ENCODE measurements around the gene SULT2B1.
"Not testable (repeated sequence)": the region's sequence is repeated elsewhere in the genome, so short reads cannot be mapped to it uniquely, and the experiment has no call there.

Gene SULT2B1

DNA sequence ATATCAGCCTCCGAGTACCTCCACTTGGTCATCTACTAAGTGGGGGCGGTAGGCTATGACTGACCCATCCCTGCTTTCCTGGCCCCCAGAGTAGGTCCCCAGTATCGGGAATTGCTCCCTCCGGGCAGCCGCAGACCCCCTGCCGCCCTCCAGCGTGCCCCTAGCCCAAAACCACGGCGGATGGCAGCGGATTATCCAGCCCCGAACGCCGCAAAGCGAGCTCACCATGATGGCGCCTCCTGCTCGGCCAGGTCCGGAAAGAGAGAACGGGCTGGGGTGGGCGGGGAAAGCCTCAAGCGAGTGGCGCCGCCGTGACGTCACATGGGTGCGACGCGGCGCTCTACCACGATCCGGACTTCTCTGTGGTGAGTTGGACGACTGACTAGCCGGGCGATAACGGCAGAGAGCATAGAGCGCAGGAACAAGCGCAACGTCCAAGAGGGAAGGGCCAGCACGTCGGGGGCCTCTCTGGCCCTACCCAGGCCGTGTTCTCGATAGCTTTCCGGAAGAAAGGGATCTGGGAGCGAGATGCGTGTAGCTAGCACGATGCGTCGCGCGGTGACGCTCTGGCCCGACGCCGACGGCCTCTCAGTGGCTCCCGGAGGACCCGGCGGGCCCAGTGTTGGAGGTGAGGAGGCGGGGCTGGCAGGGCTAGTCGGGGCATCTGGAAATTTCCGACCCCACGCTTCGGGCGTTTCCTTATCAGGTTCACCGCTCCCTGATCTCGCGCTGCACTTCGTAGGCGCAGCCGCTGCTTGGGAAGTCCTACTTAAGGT, 67.1 kb downstream of the SULT2B1 start, which contains the start of the genes RPL18 and SPHK2:
Gene RPL18 (minus strand): TSS at position 263 of the 776 bp plus-strand sequence. CDS start 35 bp downstream, at position 228.
Gene SPHK2 (plus strand): TSS at position 591 of the 776 bp plus-strand sequence. CDS start 1,009 bp downstream, outside the sequence.
- DNase-seq (ENCODE audit: low read depth): peak; percentile 100

DNA sequence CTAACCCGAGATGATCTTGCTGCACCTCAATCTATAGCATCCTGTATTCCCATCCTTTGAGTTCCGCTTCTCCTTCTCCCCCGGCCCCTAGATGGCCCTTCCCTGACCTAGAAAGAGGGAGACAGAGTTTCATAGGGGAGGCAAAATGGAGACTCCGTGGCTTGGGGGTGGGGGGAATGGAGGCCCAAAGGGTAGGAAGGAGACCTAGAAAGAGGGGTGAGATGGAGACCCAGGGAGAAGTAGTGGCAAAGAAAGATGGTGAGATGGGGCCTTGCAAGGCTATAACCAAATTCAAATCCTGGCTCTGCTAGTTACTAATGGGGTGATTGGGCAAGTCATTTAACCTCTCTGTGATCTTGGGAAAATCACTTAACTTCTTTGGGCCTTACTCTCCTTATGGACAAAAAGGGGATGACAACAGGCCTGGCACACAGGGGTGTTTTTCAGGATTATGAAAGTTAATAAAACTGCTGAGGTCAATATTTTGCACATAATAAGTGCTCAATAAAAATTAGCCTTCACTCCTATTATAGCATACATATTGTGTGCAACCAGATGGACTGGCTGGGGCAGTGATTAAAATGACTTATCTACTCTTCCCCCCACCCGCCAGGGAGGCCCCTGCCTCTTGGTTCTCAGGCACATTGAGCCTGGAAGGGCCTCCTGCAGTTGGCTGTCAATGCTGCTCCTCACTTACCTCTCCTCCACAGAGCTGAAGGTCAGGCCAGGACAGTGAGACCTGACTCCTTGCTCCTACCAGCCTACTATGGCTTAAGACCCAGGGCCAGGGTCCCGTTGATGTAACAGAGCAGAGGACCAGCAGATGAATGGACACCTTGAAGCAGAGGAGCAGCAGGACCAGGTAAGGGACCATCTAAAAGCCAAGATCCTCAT, 68.0 kb downstream of the SULT2B1 start:
- peak; percentile 46 for DNase-seq (ENCODE audit: low read depth)

DNA sequence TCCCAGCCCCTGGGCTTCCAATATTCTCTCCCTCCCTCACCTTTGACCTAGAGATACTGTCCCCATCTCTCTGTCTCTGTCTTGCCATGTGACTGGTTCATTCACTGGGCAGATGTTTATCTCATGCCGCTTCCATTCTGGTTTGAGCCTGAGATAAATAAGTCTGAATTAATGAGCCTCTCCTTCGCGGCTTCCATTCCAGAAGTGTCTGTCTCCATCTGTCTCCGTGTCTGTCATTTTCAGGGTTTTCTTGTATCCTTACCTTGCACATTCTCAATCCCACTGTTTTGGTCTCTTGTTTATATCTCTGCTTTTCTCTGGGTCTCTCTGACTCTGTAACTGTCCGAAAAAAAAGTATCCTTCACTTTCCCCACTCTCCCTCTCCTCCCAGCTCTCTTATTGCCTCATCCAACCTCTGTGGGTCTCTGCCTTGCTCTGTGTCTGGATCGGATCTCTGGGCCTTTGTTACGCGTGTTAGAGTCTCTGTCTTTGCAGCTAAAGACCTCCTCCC, 71.6 kb downstream of the SULT2B1 start:
- no peak for DNase-seq (ENCODE audit: low read depth)

DNA sequence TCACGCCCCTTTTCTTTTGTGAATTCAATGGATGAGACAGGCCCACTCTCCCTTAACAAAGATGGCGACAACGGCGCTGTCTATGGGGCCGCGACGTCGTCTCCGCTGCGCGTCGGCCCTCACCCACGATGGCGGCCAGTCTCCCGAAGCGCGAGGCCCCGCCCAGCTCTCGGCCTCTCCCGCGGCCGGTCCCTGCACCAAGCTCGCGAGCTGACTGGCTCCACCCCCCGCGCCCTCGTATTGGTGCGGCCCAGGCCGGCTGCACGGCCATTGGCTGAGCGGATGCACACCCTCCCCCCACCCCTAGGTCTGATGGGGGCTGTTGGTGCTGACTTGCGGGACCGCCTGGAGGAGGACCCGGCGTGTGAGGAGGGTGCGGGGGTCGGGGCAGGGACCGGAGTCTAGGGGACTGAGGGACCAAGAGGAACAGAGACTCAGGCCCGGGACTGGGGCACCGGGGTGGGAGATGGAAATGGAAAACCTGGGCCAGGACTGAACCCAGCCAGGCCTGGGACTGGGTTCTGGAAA, 72.2 kb downstream of the SULT2B1 start:
- peak; percentile 96 for DNase-seq (ENCODE audit: low read depth)

DNA sequence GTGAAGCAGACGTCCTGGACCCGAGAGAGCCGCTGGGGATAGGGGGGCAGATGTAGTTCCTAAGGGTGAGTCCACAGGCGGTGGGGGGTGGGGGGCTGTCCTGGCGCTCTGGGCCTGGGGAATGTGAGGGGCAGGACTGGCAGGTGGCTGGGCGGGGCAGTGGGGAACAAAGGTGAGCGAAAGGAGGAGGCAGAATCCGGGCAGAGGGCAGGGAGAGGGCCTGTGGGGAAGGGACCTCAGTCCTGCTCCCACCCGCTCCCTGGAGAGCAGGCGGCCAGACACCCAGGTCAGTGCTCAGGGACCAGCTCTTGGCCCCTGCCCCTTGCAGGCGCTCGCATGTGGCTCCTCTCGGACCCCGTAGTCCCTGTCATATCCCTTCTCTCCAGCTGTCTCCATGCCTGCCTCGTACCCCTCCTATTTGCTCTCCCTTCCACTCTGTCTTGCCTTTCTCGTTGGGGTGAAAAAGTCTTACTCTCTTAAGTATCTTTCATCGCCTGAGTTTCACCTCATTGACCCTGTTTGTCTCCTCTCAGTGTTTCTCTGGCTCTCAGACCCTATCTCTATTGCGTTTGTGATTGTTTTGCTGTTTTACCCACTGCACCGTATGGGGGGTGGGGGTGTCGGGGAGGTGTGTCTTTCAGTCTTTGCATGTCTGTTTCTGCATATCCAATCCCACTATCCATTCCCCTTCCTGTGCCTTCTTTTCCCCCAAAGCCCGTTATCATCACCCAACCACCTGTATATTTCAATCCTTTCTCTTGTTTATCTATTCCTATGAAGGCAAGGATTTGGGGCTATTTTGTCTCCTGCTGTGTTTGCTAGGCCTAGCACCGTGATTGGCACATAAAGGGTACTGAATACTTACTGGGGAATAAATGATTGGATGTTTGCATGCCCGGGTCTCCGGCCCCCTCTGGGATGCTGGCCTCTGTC, 73.1 kb downstream of the SULT2B1 start:
- DNase-seq (ENCODE audit: low read depth): no peak

DNA sequence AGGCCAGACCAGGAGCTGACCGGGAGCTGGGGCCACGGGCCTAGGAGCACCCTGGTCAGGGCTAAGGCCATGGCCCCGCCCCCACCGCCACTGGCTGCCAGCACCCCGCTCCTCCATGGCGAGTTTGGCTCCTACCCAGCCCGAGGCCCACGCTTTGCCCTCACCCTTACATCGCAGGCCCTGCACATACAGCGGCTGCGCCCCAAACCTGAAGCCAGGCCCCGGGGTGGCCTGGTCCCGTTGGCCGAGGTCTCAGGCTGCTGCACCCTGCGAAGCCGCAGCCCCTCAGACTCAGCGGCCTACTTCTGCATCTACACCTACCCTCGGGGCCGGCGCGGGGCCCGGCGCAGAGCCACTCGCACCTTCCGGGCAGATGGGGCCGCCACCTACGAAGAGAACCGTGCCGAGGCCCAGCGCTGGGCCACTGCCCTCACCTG, 73.9 kb downstream of the SULT2B1 start:
- DNase-seq (ENCODE audit: low read depth): no peak

DNA sequence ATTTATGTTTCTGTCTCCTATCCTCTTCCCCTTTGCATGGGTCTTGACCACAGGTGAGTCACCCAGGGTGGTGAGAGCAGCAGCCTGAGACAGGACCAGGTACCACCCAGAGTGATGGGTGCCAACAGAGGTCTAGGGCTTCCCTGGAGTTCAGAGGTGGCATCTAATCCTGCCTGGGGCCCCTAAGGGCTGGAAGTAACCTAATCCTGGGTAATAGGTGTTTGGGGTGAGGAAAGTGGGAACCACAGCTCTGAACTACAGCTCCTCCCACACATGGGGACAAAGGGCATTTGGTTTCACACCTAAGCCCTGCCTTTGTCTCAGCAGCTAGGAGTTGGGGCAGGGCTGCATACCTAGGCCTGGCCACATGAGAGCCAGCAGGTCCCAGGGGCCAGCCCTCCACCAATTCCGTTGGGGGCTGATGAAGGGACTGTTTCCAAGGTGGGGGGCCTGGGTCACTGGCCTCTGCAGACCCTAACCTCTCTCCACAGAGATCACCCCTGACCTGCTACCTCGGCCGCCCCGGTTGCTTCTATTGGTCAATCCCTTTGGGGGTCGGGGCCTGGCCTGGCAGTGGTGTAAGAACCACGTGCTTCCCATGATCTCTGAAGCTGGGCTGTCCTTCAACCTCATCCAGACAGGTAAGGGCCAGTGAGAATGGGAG, 75.4 kb downstream of the SULT2B1 start:
- peak; percentile 48 for DNase-seq (ENCODE audit: low read depth)

DNA sequence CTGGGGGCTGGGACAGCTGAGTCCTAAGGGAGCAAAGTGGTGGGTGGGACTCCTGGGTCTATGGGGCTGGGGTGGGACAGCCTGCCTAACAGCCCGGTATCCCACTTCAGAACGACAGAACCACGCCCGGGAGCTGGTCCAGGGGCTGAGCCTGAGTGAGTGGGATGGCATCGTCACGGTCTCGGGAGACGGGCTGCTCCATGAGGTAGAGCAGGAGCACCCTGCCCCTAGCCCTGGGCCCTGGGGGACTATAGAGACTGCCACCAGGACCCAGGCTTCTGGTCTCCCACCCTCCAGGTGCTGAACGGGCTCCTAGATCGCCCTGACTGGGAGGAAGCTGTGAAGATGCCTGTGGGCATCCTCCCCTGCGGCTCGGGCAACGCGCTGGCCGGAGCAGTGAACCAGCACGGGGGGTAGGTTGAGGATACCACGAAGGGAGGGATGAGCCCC, 75.9 kb downstream of the SULT2B1 start:
- DNase-seq (ENCODE audit: low read depth): no peak

DNA sequence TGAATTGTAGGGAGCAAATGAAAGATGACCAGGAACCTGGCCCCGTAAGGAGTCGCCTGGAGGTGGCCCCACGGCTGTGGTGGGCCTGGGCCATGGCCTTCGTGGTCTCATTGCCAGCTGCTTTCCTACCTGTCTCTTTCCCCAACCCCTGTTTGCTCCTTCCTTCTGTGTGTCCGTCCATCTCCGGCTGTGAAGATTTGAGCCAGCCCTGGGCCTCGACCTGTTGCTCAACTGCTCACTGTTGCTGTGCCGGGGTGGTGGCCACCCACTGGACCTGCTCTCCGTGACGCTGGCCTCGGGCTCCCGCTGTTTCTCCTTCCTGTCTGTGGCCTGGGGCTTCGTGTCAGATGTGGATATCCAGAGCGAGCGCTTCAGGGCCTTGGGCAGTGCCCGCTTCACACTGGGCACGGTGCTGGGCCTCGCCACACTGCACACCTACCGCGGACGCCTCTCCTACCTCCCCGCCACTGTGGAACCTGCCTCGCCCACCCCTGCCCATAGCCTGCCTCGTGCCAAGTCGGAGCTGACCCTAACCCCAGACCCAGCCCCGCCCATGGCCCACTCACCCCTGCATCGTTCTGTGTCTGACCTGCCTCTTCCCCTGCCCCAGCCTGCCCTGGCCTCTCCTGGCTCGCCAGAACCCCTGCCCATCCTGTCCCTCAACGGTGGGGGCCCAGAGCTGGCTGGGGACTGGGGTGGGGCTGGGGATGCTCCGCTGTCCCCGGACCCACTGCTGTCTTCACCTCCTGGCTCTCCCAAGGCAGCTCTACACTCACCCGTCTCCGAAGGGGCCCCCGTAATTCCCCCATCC, 76.7 kb downstream of the SULT2B1 start:
- no peak for DNase-seq (ENCODE audit: low read depth)

DNA sequence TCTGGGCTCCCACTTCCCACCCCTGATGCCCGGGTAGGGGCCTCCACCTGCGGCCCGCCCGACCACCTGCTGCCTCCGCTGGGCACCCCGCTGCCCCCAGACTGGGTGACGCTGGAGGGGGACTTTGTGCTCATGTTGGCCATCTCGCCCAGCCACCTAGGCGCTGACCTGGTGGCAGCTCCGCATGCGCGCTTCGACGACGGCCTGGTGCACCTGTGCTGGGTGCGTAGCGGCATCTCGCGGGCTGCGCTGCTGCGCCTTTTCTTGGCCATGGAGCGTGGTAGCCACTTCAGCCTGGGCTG, 77.3 kb downstream of the SULT2B1 start:
- no peak for DNase-seq (ENCODE audit: low read depth)

DNA sequence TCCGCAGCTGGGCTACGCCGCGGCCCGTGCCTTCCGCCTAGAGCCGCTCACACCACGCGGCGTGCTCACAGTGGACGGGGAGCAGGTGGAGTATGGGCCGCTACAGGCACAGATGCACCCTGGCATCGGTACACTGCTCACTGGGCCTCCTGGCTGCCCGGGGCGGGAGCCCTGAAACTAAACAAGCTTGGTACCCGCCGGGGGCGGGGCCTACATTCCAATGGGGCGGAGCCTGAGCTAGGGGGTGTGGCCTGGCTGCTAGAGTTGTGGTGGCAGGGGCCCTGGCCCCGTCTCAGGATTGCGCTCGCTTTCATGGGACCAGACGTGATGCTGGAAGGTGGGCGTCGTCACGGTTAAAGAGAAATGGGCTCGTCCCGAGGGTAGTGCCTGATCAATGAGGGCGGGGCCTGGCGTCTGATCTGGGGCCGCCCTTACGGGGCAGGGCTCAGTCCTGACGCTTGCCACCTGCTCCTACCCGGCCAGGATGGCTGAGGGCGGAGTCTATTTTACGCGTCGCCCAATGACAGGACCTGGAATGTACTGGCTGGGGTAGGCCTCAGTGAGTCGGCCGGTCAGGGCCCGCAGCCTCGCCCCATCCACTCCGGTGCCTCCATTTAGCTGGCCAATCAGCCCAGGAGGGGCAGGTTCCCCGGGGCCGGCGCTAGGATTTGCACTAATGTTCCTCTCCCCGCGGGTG, 77.8 kb downstream of the SULT2B1 start:
- peak; percentile 77 for DNase-seq (ENCODE audit: low read depth)

DNA sequence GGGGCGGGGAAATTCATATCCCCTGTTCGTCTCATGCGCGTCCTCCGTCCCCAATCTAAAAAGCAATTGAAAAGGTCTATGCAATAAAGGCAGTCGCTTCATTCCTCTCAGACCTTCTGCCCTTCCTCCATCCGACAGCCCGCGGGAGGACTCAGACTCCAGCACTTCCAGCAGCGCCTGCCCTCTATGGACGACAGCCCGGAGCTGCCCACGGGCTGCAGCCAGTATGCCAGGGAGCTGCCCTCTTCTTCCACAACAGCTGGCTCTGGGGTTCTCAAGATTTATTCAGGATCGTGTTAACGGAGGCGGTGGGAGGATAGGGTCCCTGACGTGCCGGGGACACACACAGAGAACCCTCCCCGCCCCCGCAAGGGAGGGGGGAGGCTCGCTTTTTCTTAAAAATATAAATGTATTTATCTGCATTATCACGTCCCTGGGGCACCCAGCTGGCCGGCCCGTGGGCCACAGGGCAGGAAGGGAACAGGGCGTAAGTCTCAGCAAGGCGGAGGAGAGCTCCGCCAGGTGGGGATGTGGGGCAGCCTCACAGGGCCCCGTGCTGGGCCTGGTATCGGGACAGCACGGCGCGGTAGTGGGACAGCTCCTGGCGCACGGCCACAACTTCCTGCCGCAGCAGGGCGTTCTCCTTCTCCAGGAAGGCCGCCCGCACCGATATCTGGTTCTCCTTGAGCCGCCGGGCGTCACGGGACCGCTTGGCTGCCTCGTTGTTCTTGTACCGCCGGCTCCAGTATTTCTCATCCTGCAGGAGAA, 78.5 kb downstream of the SULT2B1 start:
- DNase-seq (ENCODE audit: low read depth): peak; percentile 60

DNA sequence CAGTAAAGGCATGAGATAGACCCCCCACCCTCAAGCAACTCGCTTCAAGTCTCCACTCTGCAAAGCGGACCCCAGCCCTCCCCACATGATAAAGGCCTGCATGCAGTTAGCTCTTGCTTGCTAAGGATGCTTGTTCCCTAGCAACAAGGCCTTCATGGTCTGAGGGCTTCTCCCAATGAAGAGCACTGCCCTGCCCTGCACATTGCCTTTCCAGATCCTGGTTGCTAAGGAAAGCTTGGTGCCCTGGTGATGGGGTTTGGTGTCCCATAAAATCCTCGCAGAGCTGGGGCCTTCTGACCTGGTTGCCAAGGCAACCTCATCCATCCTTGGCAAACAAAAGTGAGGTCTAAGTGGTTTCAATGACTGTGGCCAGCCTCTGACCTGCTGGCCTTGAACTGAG, 79.3 kb downstream of the SULT2B1 start:
- no peak for DNase-seq (ENCODE audit: low read depth)

DNA sequence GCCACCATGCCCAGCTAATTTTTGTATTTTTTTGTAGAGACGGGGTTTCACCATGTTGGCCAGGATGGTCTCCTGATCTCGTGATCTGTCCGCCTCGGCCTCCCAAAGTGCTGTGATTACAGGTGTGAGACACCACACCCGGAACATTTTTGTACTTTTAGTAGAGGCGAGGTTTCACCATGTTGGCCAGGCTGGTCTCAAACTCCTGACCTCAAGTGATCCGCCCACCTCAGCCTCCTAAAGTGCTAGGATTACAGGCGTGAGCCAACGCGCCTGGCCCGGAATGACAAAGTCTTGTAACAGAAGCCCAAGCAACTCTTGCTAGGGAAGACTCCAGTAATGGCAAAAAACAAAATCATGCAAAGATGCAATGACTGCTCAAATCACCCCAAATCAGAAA, 80.3 kb downstream of the SULT2B1 start:
- DNase-seq (ENCODE audit: low read depth): not testable (repeated sequence)

DNA sequence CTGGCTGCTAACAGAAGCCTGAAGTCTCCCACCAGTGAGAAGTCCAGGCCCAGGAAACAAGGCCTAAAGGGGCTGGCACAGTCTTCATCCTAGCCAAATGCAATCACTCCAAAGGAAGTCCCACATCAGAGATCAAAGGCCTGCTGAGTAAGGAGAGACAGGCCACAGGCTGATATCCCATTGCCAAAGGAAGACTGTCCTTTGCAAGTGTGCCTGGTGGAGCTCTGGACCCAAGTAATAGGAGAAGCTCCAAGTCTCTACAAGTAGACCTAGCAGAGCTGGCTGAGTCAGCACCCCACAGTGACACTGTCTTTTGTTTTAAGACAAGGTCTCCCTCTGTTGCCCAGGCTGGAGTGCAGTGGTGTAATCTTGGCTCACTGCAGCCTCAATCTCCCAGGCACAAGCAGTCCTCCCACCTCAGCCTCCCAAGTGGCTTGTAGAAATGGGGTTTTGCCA, 80.7 kb downstream of the SULT2B1 start:
- DNase-seq (ENCODE audit: low read depth): no peak

DNA sequence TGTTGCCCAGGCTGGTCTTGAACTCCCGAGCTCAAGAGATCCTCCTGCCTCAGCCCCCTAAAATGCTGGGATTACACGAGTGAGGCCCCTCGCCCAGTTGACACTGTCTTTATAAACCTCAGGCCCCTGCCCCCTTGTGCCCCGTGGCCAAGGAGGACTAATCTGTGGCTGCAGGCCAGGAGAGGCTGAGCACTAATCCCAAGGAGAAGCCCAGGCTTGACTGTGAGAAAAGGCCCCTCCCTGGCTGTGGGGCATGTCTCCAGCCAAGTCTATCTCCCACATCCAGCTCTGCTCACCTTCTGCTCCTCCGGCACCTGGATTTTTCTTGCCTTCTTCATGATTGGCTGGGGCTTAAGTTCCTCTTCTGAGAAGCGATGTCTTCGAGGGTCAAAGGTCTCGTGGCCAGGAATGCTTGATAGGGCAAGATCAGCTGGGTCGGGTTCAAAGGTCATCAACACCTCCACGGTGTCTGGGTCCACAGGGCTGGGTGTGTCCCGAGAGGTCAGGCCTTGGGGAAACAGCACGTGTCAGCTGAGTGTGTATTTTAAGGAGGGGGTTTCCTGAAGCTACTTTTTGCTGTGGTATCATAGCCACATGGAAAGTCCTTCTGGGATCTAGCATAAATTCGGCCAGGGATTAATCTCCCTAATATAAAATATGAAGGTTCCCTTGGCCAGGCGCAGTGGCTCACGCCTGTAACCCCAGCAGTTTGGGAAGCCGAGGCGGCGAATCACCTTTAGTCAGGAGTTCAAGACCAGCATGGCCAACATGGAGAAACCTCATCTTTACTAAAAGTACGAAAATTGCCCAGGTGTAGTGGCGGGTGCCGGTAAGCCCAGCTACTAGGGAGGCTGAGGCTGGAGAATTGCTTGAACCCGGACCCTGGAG, 81.4 kb downstream of the SULT2B1 start:
- DNase-seq (ENCODE audit: low read depth): no peak

DNA sequence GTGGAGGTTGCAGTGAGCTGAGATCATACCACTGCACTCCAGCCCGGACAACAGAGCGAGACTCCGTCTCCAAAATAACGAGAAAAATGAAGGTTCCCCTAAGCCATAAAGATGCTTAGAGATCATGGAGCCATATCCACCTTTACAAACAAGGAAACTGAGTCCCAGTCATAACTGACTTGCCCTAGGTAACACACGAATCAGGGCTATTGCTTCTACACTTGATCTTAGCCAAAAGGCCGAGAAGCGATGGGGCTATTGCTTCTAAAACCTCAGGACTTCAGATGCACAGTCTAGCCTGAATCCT, 82.0 kb downstream of the SULT2B1 start:
- DNase-seq (ENCODE audit: low read depth): no peak
